Stimulated activated CD4-positive, alpha-beta T cell treated with anti-CD3 and anti-CD28 coated beads, Interleukin-12 subunit alpha, Interleukin-12 subunit beta, amount 100 ng/mL, for 4 hours (primary cell): ENCODE measurements around the gene CCDC34.

ENCODE experiments used
- DNase-seq: peaks from one replicate; pipeline ENCODE4 v3.0.0-alpha.2; 2020

CCDC34 gene

GRCh38 chr11:27392278-27393114 lies 29.5 kb upstream of the CCDC34 start:
- DNase-seq, result no peak

DNA sequence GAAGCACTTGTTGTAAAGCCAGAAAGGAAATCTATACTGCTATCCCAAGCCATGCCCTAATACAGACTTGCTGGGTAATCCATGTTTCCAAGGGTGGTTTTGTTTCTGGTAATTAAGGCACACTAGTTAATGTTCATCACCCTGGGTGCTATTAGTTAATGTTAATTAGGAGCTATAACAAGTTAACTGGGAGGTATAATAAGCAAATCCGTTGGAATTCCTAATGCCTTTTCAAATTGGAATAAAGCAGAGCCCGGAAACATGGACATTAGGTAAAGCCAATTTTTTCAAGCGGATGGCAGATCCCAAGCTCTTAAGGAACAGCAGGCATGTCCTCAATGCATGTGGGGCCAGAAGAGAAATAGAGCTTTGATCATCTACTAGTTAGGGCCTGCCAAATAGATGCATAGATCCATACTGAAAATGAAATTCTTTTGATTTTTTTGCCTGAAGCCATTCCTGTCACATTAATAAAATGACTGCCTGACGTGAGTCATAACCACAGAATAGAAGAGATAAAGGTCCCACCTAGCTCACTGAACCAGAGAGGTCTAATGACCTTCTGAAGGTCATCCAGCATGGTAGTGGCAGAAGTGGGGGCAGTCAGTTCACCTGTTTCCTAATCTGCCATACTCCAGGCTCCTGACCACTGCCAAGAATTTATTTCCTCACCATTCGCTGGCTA lies 28.5 kb upstream of the CCDC34 start:
- no peak for DNase-seq

- DNase-seq, result no peak
Observed at GRCh38 chr11:27390318-27391295, 27.6 kb upstream of the CCDC34 start.

- DNase-seq, result no peak
Observed at GRCh38 chr11:27388869-27389268, 25.9 kb upstream of the CCDC34 start.

DNA sequence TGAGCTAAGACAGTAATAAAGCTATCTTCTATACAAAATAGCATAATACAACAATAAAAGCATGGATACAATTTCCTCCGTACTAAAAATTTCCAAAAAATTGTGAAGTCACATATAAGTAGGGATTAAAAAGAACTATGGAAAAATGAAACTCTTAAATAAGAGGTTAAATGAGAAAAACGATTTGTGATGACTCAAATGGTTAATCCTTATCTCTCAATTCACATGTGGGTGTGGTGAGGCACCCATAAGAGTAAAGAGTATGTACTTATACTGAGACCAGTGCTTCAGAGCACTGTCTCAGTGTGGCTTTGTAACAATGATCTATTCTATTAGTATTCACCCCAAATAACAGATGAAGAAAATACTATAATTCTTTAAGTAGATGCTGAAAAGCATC lies 25.0 kb upstream of the CCDC34 start:
- no peak for DNase-seq

DNA sequence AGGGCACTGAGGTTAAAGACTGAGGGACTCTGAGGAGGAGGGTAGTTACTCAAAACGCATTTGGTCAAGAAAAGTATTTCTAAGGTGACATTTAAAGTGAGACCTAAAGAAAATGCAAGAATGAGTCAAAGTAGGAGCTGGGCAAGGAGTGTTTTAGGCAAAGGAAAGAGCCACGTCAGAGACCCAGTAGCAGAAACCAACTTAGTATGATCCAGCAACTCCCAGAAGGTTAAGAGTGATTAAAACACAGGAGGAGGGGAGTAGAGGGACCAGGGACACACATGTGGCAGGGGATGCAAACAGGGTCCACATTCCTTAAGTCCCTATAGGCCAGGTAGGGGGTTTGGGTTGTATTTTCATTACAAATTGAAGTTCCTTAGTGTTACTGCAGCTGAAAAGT lies 24.3 kb upstream of the CCDC34 start:
- no peak for DNase-seq

DNA sequence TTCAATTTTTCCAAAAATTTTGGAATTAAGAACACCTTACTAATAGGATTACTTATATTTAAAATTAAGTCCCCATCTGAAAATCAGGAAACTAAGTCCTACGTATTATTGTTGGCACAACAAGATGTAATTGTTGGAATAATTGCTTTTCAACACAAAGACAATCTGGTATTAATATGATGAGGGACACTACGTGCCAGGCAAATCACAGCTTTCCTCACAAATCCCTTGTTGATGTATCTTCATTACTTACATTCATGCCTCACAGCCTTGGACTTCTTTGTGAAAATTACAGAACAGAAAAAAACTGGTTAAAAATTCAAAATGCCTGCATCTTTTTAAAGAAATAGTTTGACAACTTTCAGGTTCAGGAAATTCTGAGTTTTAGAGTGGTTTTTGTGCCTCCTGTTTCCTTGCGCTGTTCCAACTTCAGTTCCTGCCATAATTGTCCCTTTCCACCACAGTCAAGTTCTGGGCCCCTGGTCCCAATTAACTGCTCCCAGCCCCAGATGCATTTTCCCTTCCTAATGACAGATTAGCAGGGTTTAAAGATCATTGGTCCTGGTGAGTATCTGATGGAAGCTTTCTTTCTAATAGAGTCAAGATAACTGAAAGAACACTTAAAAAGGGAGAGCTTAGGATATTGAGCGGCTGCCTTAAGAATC lies 23.3 kb upstream of the CCDC34 start:
- DNase-seq, result no peak

DNA sequence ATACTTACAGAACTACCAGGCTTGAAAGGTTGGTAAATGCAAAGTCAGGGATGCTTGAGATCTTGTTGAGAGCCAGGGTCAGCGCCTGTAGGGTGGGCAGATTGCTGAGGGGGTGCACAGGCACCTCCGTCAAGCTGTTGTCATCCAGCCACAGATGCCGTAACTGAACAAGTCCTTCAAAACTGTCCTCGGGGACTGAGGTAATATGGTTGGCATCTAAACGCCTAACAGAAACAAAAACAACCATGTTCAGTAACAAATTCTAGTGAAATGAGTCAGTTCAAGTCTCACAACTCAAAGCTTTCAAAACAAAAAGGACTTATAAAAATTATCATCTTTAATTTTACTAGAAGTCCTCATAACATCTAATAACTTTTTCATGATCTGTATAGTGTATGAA lies 22.2 kb upstream of the CCDC34 start:
- DNase-seq, result no peak

GRCh38 chr11:27384227-27384626 lies 21.2 kb upstream of the CCDC34 start:
- no peak for DNase-seq

GRCh38 chr11:27383645-27384044 lies 20.6 kb upstream of the CCDC34 start:
- no peak for DNase-seq

- DNase-seq, result no peak
Observed at GRCh38 chr11:27381238-27381666, 18.2 kb upstream of the CCDC34 start.

- no peak for DNase-seq
Observed at GRCh38 chr11:27380771-27381170, 17.8 kb upstream of the CCDC34 start.

DNA sequence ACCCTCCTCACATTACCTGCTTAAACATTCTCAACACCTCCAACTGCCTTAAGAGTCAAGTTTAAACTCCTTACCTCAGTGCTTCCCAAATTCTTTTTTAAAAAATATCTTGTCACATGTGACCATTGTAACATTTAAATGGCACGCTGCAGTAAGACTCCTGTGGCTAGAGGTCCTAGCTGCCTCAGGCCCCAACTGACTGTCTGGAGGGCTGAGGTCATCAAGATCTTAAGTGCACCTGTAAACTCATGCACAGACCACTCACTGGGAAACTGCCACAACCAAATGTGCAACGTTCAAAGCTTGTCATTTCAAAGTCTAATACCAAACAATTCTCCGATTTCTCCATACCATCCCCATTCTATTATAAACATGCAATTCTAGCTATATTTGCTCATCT lies 16.4 kb upstream of the CCDC34 start:
- no peak for DNase-seq

- no peak for DNase-seq
Observed at GRCh38 chr11:27375370-27375769, 12.4 kb upstream of the CCDC34 start.

DNA sequence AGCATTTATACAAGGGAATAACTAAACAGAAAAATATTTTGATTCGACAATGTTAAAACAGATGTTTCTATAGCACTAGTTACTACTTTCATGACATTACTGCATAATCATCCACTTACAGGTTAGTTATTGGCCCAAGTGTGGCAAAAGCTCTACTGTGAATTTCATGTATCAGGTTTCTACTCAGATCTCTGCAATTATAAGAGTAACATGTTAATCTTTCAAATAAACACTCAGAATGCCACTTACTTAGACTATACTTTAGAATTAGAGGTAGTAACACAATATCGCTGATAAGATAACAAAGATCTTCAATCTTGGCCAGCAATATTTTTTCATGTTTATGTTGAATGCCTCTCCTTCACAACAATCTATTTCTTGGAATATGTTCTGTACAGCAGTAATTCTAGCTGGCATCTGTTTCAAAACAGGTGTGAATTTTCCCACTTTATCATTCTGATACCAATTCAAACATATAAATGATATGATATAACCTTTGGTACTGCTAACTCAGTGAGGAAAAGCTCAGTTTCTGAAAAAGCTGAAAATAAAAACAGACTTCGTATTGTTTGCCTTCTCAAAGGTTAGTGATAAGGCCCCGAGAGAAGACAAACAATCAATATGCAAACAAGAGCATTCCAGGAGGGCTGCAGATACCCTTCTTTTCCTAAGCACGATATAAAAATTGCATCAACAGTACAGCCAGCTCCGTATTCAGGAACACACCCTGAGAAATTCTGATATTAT lies 11.0 kb upstream of the CCDC34 start:
- no peak for DNase-seq

- no peak for DNase-seq
Observed at GRCh38 chr11:27373392-27373791, 10.4 kb upstream of the CCDC34 start.

- no peak for DNase-seq
Observed at GRCh38 chr11:27372164-27372563, 9.1 kb upstream of the CCDC34 start.

DNA sequence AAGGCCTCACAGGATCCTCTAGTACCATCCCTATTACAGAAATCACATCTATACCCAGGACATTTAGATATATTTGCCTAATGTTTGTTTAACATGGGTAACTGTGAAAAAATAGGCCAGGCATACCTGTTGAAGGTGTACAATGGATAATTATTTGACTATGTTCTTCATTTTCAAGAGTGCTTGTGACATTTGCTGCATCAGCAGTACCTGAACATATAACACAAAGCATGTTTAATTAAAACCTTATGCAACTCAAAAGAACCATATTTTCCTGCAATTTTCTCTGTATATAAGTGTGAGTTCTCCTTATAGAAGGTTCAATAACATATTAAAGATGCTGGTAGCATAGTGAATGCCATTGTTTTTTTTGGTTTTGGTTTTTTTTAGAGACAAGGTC lies 8.5 kb upstream of the CCDC34 start:
- no peak for DNase-seq

DNA sequence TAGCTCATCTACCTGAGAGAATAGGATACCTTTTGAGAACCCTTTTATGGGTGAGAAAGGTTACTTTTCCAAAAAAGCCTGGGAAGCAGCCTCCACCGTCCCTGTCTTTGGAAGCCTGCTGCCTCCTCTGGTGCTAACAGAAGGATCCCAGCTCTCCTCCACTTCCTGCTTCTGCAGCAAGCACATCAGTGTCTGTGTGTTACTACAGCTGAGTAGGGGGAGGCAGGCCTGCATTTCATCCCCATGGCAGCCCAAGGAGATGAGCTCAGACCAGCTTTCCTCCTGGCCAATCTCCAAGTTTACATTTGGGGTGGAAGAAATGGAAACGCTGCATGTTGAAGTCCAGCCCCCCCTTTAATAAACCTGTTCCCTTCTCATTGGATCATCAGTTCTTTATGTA lies 7.4 kb upstream of the CCDC34 start:
- no peak for DNase-seq

- DNase-seq, result no peak
Observed at GRCh38 chr11:27367881-27368280, 4.9 kb upstream of the CCDC34 start.

DNA sequence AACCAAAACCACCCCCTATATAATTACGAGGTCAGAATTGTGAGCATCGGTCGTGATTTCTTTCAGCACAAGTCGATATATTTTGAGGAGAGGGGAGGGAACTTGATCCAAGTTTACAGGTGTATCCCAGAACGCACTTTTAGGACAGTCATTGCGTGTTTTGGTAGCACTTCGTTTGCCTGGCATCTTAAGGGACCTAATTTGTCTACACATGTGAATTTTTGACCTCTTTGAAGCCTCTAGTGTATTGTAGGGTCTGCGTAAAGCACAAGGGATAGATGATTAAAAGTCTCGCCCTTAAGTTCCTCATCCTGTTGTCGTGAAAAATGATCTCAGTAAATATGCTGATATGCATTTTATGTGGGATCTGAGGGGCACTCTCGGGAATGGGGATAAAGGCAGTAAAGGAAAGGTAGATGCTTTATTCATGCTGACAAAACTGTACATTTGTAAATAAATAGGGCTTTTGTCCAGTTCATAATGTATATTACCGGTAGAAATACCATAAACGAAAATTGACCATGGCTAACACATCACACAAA lies 632 bp upstream of the CCDC34 start:
- no peak for DNase-seq
